ENCODE results near the gene GGNBP2. TPM values are rescaled to one million over a fixed set of nuclear protein-coding genes. Genes with fewer than 3 reads are reported as not detected.
"Not testable (repeated sequence)": the region's sequence is repeated elsewhere in the genome, so short reads cannot be mapped to it uniquely, and the experiment has no call there.

The GGNBP2 gene
- total RNA-seq, 4 donors from 2014 or later: 24.6 to 93.0 (median 51.9) TPM

- no peak for TF ChIP-seq CTCF (IDR thresholded peaks at IDR 0.05)
- no peak for TF ChIP-seq POLR2A (IDR thresholded peaks at IDR 0.05)
- H3K4me1 ChIP-seq: peaks cover 0 to 8% of the 10 kb centered on the region in 2 donors
- intact Hi-C loops (cut with DNase I; ENCODE audit: low total_unique reads): loop anchor here (10.0 kb wide), 1 partner anchor 444 kb away; no protein-coding TSS in a partner anchor
- H3K27ac ChIP-seq: peak overlapping the region; percentile 69 to 77
- no peaks in the 10 kb centered on the region for H3K9me3 ChIP-seq
- H3K36me3 ChIP-seq: no peaks in the 10 kb centered on the region
- H3K27me3 ChIP-seq: no peaks in the 10 kb centered on the region
- H3K4me3 ChIP-seq: peak overlapping the region; percentile 70 to 84
- DNase-seq: no peak
Observed at GRCh38 chr17:36600936-36601302, 56.2 kb downstream of the GGNBP2 start.

GRCh38 chr17:36601303-36602029, 56.7 kb downstream of the GGNBP2 start, which contains the start of gene MRM1:
MRM1 (plus strand) TSS chr17:36601583; CDS start chr17:36601811, 228 bp downstream.
- DNase-seq: peak; percentile 90 to 92
- H3K4me1 ChIP-seq: peaks cover 0 to 8% of the 10 kb centered on the region in 2 donors
- peak within 1 kb of the TSS; percentile 70 to 84 for H3K4me3 ChIP-seq
- intact Hi-C loops (cut with DNase I; ENCODE audit: low total_unique reads): loop anchor here (10.0 kb wide), 1 partner anchor 443 kb away; no protein-coding TSS in a partner anchor
- H3K9me3 ChIP-seq: no peaks in the 10 kb centered on the region
- peak in 2 of 4 experiments; percentile 23 to 50 for TF ChIP-seq CTCF (IDR thresholded peaks at IDR 0.05)
- peak; percentile 50 to 61 for TF ChIP-seq POLR2A (IDR thresholded peaks at IDR 0.05)
- H3K36me3 ChIP-seq: no peaks in the 10 kb centered on the region
- H3K27me3 ChIP-seq: no peaks in the 10 kb centered on the region
- H3K27ac ChIP-seq: peak within 1 kb of the TSS; percentile 69 to 77

- intact Hi-C loops (cut with DNase I; ENCODE audit: low total_unique reads): loop anchor here (10.0 kb wide), 1 partner anchor 443 kb away; no protein-coding TSS in a partner anchor
- Histone ChIP-seq H3K9me3 (no peaks in the 10 kb centered on the region), H3K36me3 (no peaks in the 10 kb centered on the region), H3K4me3 (peak overlapping the region; percentile 70 to 84), H3K27ac (peak overlapping the region in 1 of 2 donors; percentile 77), H3K4me1 (peaks cover 0 to 8% of the 10 kb centered on the region in 2 donors), H3K27me3 (no peaks in the 10 kb centered on the region)
- TF ChIP-seq CTCF (IDR thresholded peaks at IDR 0.05): no peak
- no peak for TF ChIP-seq POLR2A (IDR thresholded peaks at IDR 0.05)
- peak; percentile 22 to 24 for DNase-seq
Observed at GRCh38 chr17:36602030-36602748, 57.5 kb downstream of the GGNBP2 start.

GRCh38 chr17:36602924-36603384, 58.2 kb downstream of the GGNBP2 start:
- Histone ChIP-seq H3K36me3 (no peaks in the 10 kb centered on the region), H3K4me1 (peaks cover 0 to 8% of the 10 kb centered on the region in 2 donors), H3K27ac (no peak overlapping the region), H3K27me3 (no peaks in the 10 kb centered on the region), H3K4me3 (peak overlapping the region; percentile 70 to 84), H3K9me3 (no peaks in the 10 kb centered on the region)
- TF ChIP-seq CTCF (IDR thresholded peaks at IDR 0.05) (peak; percentile 47 to 74 (median 52)), POLR2A (IDR thresholded peaks at IDR 0.05) (no peak)
- intact Hi-C loops (cut with DNase I; ENCODE audit: low total_unique reads): loop anchor here (10.0 kb wide), 1 partner anchor 442 kb away; no protein-coding TSS in a partner anchor
- peak; percentile 36 to 65 for DNase-seq

GRCh38 chr17:36605028-36605427, 60.3 kb downstream of the GGNBP2 start:
- intact Hi-C loops (cut with DNase I; ENCODE audit: low total_unique reads): loop anchor here (10.0 kb wide), 1 partner anchor 440 kb away; no protein-coding TSS in a partner anchor
- H3K9me3 ChIP-seq, H3K4me1 ChIP-seq, H3K27me3 ChIP-seq, H3K27ac ChIP-seq, DNase-seq, H3K36me3 ChIP-seq, H3K4me3 ChIP-seq: not testable (repeated sequence)

All from uterus (tissue), 4 donors.